Measurements from ENCODE around the gene NECTIN1. TPM values are rescaled to one million over a fixed set of nuclear protein-coding genes. Genes with fewer than 3 reads are reported as not detected.

NECTIN1 gene
- total RNA-seq, 6 experiments from 2014 or later: 4.3 to 8.4 (median 6.1) TPM

DNA sequence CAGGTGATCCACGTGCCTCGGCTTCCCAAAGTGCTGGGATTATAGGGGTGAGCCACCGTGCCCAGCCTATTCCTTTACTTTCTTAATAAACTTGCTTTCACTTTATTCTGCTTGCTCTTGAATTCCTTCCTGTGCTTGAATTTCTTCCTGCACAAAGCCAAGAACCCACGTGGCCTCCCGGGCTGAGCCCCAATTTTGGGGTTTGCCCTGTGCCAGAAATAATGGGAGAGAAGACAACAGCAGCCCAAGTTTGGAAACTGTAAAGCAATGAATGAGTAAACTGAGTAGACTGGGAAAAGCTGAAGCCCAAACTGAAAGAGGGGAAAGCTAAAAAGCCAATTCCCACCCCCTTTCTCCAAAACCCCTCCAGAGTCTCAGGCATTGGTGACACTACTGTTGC, 136.4 kb downstream of the NECTIN1 start:
- DNase-seq (no peak), ATAC-seq (no peak)
- H3K9me3 ChIP-seq: no peaks in the 10 kb centered on the region
- H3K27me3 ChIP-seq: no peaks in the 10 kb centered on the region
- 74% methylated on average over 5 of the region's 5 CpGs for WGBS (ENCODE audit: insufficient coverage, low coverage, low lambda C conversion rate, missing lambda C conversion rate)
- TF ChIP-seq POLR2A (IDR thresholded peaks at IDR 0.05): no peak
- TF ChIP-seq CTCF (IDR thresholded peaks at IDR 0.05): no peak
- H3K27ac ChIP-seq: no peak overlapping the region
- no peak overlapping the region for H3K4me3 ChIP-seq
- intact Hi-C loops (cut with DNase I): no loop called here
- no peaks in the 10 kb centered on the region for H3K4me1 ChIP-seq
- H3K36me3 ChIP-seq: no peaks in the 10 kb centered on the region

DNA sequence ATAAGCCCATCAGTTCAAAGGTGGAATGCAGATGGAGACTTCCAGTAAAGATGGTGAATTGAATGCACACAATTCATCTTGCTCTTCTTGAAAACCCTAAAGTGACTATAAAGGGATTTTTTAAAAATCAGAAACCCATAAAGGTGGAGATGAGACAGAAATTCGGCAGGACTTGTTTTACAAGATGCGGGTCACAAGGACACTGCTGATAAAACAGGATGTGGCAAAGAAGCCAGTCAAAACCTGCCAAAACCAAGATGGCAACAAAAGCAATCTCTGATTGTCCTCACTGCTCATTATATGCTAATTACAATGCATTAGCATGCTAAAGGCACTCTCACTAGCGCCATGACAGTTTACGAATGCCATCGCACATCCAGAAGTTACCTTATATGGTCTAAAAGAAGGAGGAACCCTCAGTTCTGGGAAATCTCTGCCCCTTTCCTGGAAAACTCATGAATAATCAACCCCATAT, 137.1 kb downstream of the NECTIN1 start:
- no peaks in the 10 kb centered on the region for H3K4me1 ChIP-seq
- H3K27me3 ChIP-seq: no peaks in the 10 kb centered on the region
- DNase-seq: no peak
- intact Hi-C loops (cut with DNase I): no loop called here
- H3K4me3 ChIP-seq: no peak overlapping the region
- no peak for ATAC-seq
- no peak overlapping the region for H3K27ac ChIP-seq
- H3K9me3 ChIP-seq: no peaks in the 10 kb centered on the region
- TF ChIP-seq CTCF (IDR thresholded peaks at IDR 0.05): no peak
- TF ChIP-seq POLR2A (IDR thresholded peaks at IDR 0.05): no peak
- WGBS (ENCODE audit: insufficient coverage, low coverage, low lambda C conversion rate, missing lambda C conversion rate): 74% methylated on average over 2 of the region's 5 CpGs
- H3K36me3 ChIP-seq: no peaks in the 10 kb centered on the region

DNA sequence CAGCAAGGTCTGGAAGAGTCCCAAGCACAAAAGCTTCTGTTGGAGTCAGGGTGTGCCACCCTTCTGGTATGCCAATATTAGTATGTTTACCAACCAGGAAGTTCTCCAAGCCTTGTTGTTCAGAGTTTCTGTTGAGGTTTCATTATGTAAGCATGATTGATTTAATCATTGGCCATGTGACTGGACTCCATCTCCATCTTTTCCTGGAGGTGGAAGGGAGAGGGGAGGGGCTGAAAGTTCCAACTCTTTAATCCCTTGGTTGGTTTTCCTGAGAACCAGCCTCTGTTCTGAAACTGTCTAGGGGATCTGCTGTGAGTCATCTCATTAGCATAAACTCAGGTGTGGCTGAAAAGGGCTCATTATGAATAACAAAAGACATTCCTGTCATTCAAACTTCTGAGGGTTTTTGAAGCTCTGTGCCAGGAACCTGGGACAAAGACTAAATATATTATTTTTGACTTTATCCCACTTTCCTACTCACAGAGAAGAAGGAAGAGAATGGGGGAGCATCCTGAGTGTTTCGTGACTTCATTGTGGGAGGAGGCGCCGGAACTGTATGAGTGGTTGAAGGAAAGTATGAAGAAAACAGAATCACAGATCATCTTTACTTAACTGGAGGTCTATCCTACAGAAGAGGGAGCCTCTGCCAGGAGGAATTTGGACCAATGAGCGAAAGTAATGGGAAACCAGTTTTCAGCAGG, 138.2 kb downstream of the NECTIN1 start:
- TF ChIP-seq POLR2A (IDR thresholded peaks at IDR 0.05) (no peak), CTCF (IDR thresholded peaks at IDR 0.05) (no peak)
- H3K9me3 ChIP-seq: no peaks in the 10 kb centered on the region
- intact Hi-C loops (cut with DNase I): no loop called here
- DNase-seq (no peak), ATAC-seq (peak; percentile 27 to 90 (median 63))
- 79% methylated on average over 4 of the region's 4 CpGs for WGBS (ENCODE audit: insufficient coverage, low coverage, low lambda C conversion rate, missing lambda C conversion rate)
- H3K27me3 ChIP-seq: no peaks in the 10 kb centered on the region
- no peak overlapping the region for H3K27ac ChIP-seq
- no peaks in the 10 kb centered on the region for H3K4me1 ChIP-seq
- no peaks in the 10 kb centered on the region for H3K36me3 ChIP-seq
- no peak overlapping the region for H3K4me3 ChIP-seq

DNA sequence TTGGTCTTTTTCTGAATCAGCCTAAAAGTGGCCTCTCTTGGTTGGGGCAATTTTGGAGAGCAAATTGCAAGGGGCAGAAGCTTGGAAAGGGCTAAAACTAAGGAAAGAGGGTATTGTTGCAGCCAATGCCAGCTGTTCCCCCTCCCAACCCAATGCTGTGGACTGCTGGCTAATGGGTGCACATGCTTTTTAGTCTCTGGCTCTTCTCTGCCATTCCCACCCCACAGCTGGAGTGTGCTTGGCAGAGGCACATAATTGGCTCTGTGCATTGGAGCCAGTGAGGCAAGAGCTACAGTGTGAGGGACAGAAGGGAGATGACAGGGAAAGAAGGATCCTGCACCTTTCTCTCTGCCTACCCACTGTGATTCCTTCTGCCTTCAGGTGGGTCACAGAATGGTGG, 140.0 kb downstream of the NECTIN1 start:
- Histone ChIP-seq H3K4me3 (no peak overlapping the region), H3K9me3 (no peaks in the 10 kb centered on the region), H3K27ac (no peak overlapping the region), H3K36me3 (no peaks in the 10 kb centered on the region), H3K4me1 (peaks cover 0 to 13% (median 0%) of the 10 kb centered on the region in 4 donors), H3K27me3 (no peaks in the 10 kb centered on the region)
- intact Hi-C loops (cut with DNase I): no loop called here
- DNase-seq (no peak), ATAC-seq (no peak)
- TF ChIP-seq CTCF (IDR thresholded peaks at IDR 0.05) (no peak), POLR2A (IDR thresholded peaks at IDR 0.05) (no peak)

Small RNA genes lying within 50 kb of the gene (small RNA-seq; reads per million reads assigned to genes)
- 0 reads per million in 2 experiments for gene RNU6-1123P

Measured in right lobe of liver (tissue), 6 donors.